WTC11 (cell line): ENCODE results near the gene GIGYF1. TPM values are rescaled to one million over a fixed set of nuclear protein-coding genes. Genes with fewer than 3 reads are reported as not detected.

Source experiments
- ATAC-seq: fragments of 200-7000 bp; cut with Tn5 transposase; 2 replicates; pipeline ENCODE4 v1.10.0; 2021; ENCODE audit warnings: mild to moderate bottlenecking, moderate library complexity
- CTCF ChIA-PET: fragments of 300-600 bp; sonication (Branson Sonifier 250); formaldehyde crosslinking; loops from one replicate; lab custom pipeline; 2021; ENCODE audit warnings: antibody characterized with exemption; lab: Charles Lee
- POLR2A ChIA-PET: fragments of 350-600 bp; sonication (Branson Sonifier 250); formaldehyde crosslinking; loops from one replicate; lab custom pipeline; 2021; ENCODE audit warnings: antibody characterized with exemption; lab: Charles Lee
- DNase-seq: peaks from one replicate; pipeline ENCODE4 v3.0.0; 2021; ENCODE audit warnings: low spot score
- H3K27ac Mint-ChIP-seq: 2 replicates; pipeline ENCODE4 v1.8.0; 2021; ENCODE audit warnings: mixed read lengths
- H3K27me3 Mint-ChIP-seq: 2 replicates; pipeline ENCODE4 v1.8.0; 2021; ENCODE audit warnings: low read depth, mild to moderate bottlenecking, moderate library complexity, mixed read lengths
- H3K36me3 Mint-ChIP-seq: 2 replicates; pipeline ENCODE4 v1.8.0; 2021; ENCODE audit warnings: mixed read lengths
- H3K4me1 Mint-ChIP-seq: 2 replicates; pipeline ENCODE4 v1.8.0; 2022; ENCODE audit warnings: mixed read lengths
- H3K4me3 Mint-ChIP-seq: 2 replicates; pipeline ENCODE4 v1.8.0; 2021; ENCODE audit warnings: mild to moderate bottlenecking, moderate library complexity, mixed read lengths
- H3K9me3 Mint-ChIP-seq: 2 replicates; pipeline ENCODE4 v1.8.0; 2021; ENCODE audit warnings: mixed read lengths
- AFF4 ChIP-seq: sonication (generic); formaldehyde crosslinking; IDR thresholded peaks from 2 replicates; pipeline ENCODE4 v1.8.1; 2023; ENCODE audit warnings: mild to moderate bottlenecking, missing genetic modification reagents, borderline replicate concordance
- CTCF ChIP-seq: fragments of 200-600 bp; IDR thresholded peaks from 2 replicates; pipeline ENCODE4 v1.8.0; 2022; ENCODE audit warnings: antibody characterized with exemption
- FOXJ3 ChIP-seq: sonication (generic); formaldehyde crosslinking; IDR thresholded peaks from 2 replicates; pipeline ENCODE4 v1.9.0; 2021; ENCODE audit warnings: missing genetic modification reagents, mild to moderate bottlenecking, borderline replicate concordance
- GRHL2 ChIP-seq: fragments of 250-450 bp; sonication (Bioruptor Pico); IDR thresholded peaks from 2 replicates; pipeline ENCODE4 v1.8.0; 2022; ENCODE audit warnings: mild to moderate bottlenecking, moderate library complexity; ENCODE audit not compliant: insufficient replicate concordance, severe bottlenecking
- GTF2I ChIP-seq: fragments of 250-450 bp; sonication (Bioruptor Pico); conservative IDR thresholded peaks from 2 replicates; pipeline ENCODE4 v1.4.0; 2021; ENCODE audit warnings: mild to moderate bottlenecking
- MAX ChIP-seq: sonication (generic); formaldehyde crosslinking; IDR thresholded peaks from 2 replicates; pipeline ENCODE4 v1.8.0; 2022; ENCODE audit warnings: mild to moderate bottlenecking, missing genetic modification reagents
- MLX ChIP-seq: sonication (generic); formaldehyde crosslinking; IDR thresholded peaks from 2 replicates; pipeline ENCODE4 v1.8.1; 2023; ENCODE audit warnings: mild to moderate bottlenecking, missing genetic modification reagents, moderate library complexity
- PREB ChIP-seq: sonication (generic); formaldehyde crosslinking; IDR thresholded peaks from 2 replicates; pipeline ENCODE4 v1.8.1; 2022; ENCODE audit warnings: mild to moderate bottlenecking, missing genetic modification reagents, moderate library complexity, borderline replicate concordance
- ZNF219 ChIP-seq: sonication (generic); formaldehyde crosslinking; IDR thresholded peaks from 2 replicates; pipeline ENCODE4 v1.8.0; 2023; ENCODE audit warnings: missing genetic modification reagents, mild to moderate bottlenecking, borderline replicate concordance
- ZNF281 ChIP-seq: sonication (generic); formaldehyde crosslinking; IDR thresholded peaks from 2 replicates; pipeline ENCODE4 v1.8.0; 2023; ENCODE audit warnings: mild to moderate bottlenecking, missing genetic modification reagents
- ZNF423 ChIP-seq: fragments of 250-450 bp; sonication (Bioruptor Pico); IDR thresholded peaks from 2 replicates; pipeline ENCODE4 v2.1.2; 2022; ENCODE audit warnings: mild to moderate bottlenecking, moderate library complexity
- ZNF425 ChIP-seq: fragments of 250-450 bp; sonication (Bioruptor Pico); conservative IDR thresholded peaks from 2 replicates; pipeline ENCODE4 v1.9.0; 2021; ENCODE audit warnings: mild to moderate bottlenecking
- ZNF532 ChIP-seq: fragments of 250-450 bp; sonication (Bioruptor Pico); IDR thresholded peaks from 2 replicates; pipeline ENCODE4 v1.9.0; 2021; ENCODE audit warnings: mild to moderate bottlenecking, borderline replicate concordance
- total RNA-seq: library from RNA; stranded (reverse); gene quantifications from 3 replicates; pipeline ENCODE4 v1.2.3, GENCODE V29; 2021

The GIGYF1 gene
- total RNA-seq, 1 experiment from 2014 or later: 130 TPM

GRCh38 chr7:100720671-100721504 lies 26.8 kb upstream of the GIGYF1 start:
- ATAC-seq: peak; percentile 33

GRCh38 chr7:100720279-100720670 lies 26.2 kb upstream of the GIGYF1 start, which contains the start of gene EPO:
EPO (plus strand) TSS chr7:100720468; CDS start chr7:100720981, 513 bp downstream.
- peaks cover 8% of the 10 kb centered on the region; the same call in 1 of the 2 replicates for H3K36me3 Mint-ChIP-seq
- no peak within 1 kb of the TSS for H3K27ac Mint-ChIP-seq
- ATAC-seq (peak; percentile 13), DNase-seq (peak; percentile 26)
- CTCF ChIA-PET: interaction anchor here (0.7 to 3.5 kb wide), 15 partner anchors 8 to 170 kb away, joined by 3 to 43 read pairs (median 4); partner anchors contain the start of genes POP7, SLC12A9, TFR2 and UFSP1
- H3K27me3 Mint-ChIP-seq: peaks cover 63% of the 10 kb centered on the region
- H3K4me3 Mint-ChIP-seq: peak within 1 kb of the TSS; percentile 65
- peaks cover 7% of the 10 kb centered on the region for H3K4me1 Mint-ChIP-seq
- POLR2A ChIA-PET: interaction anchor here (0.5 to 1.3 kb wide), 3 partner anchors 11 to 132 kb away, joined by 3 to 5 read pairs (median 3); partner anchors contain the start of genes POP7 and SLC12A9
- peaks cover 16% of the 10 kb centered on the region for H3K9me3 Mint-ChIP-seq
- no peak for TF ChIP-seq GRHL2 (CRISPR knock-in tag)
- TF ChIP-seq MLX (CRISPR knock-in tag): no peak
- no peak for TF ChIP-seq GTF2I (CRISPR knock-in tag)
- no peak for TF ChIP-seq AFF4 (CRISPR knock-in tag)
- TF ChIP-seq ZNF219 (CRISPR knock-in tag): no peak
- TF ChIP-seq ZNF425 (CRISPR knock-in tag): no peak
- TF ChIP-seq CTCF: no peak
- TF ChIP-seq ZNF532 (CRISPR knock-in tag): no peak
- TF ChIP-seq ZNF281: no peak
- no peak for TF ChIP-seq PREB (CRISPR knock-in tag)

More at GRCh38 chr7:100720671-100721504, 26.8 kb upstream of the GIGYF1 start:
- H3K4me3 Mint-ChIP-seq: peak overlapping the region; percentile 65
- ChIA-PET CTCF (interaction anchor here (0.5 to 3.5 kb wide), 14 partner anchors 9 to 161 kb away, joined by 3 to 43 read pairs (median 4); partner anchors contain the start of genes POP7, SLC12A9 and TFR2), POLR2A (interaction anchor here (0.5 to 1.3 kb wide), 6 partner anchors 12 to 132 kb away, joined by 3 to 5 read pairs (median 4); partner anchors contain the start of genes EPHB4, POP7 and SLC12A9)
- peaks cover 7% of the 10 kb centered on the region for H3K4me1 Mint-ChIP-seq
- peaks cover 63% of the 10 kb centered on the region for H3K27me3 Mint-ChIP-seq
- peak; percentile 42; the same call in 1 of the 2 replicates for TF ChIP-seq ZNF423 (CRISPR knock-in tag)
- peak; percentile 45; the same call in 1 of the 2 replicates for TF ChIP-seq MAX
- TF ChIP-seq FOXJ3: no peak
- no peak overlapping the region for H3K27ac Mint-ChIP-seq
- H3K36me3 Mint-ChIP-seq: peaks cover 8% of the 10 kb centered on the region; the same call in 1 of the 2 replicates
- peak; percentile 23 for DNase-seq
- peaks cover 16% of the 10 kb centered on the region for H3K9me3 Mint-ChIP-seq
